Measurements from ENCODE around the gene TMEM232.

The TMEM232 gene

GRCh38 chr5:110707260-110707844, 19.1 kb downstream of the TMEM232 start:
- Histone ChIP-seq H3K4me1 (ENCODE audit: insufficient read depth, low read length, severe bottlenecking) (no peaks in the 10 kb centered on the region), H3K27ac (ENCODE audit: low read depth, low read length, poor library complexity, severe bottlenecking) (no peak overlapping the region), H3K9me2 (ENCODE audit: low read depth, low read length) (no peaks in the 10 kb centered on the region), H3K36me3 (ENCODE audit: insufficient read depth, low read length) (no peaks in the 10 kb centered on the region), H2AFZ (ENCODE audit: low read length) (no peak overlapping the region), H3K4me2 (ENCODE audit: low read length) (no peak overlapping the region), H3K9me3 (ENCODE audit: low read length) (no peaks in the 10 kb centered on the region), H3K9ac (ENCODE audit: low read length) (no peak overlapping the region), H3K4me3 (ENCODE audit: low read depth, low read length, poor library complexity, severe bottlenecking) (no peak overlapping the region), H3F3A (ENCODE audit: insufficient read depth, low read length) (no peaks in the 10 kb centered on the region), H3K79me2 (ENCODE audit: insufficient read depth, low read length) (no peaks in the 10 kb centered on the region), H3K27me3 (ENCODE audit: insufficient read depth, low read length) (no peaks in the 10 kb centered on the region), H4K20me1 (ENCODE audit: insufficient read depth, low read length) (no peaks in the 10 kb centered on the region)
- TF ChIP-seq CTCF (IDR thresholded peaks at IDR 0.05; ENCODE audit: low read length) (no peak), EZH2 (IDR thresholded peaks at IDR 0.05; ENCODE audit: borderline replicate concordance, low read length) (no peak)

GRCh38 chr5:110705349-110705748, 21.1 kb downstream of the TMEM232 start:
- Histone ChIP-seq H3K27me3 (ENCODE audit: insufficient read depth, low read length) (no peaks in the 10 kb centered on the region), H3K79me2 (ENCODE audit: insufficient read depth, low read length) (no peaks in the 10 kb centered on the region), H3K27ac (ENCODE audit: low read depth, low read length, poor library complexity, severe bottlenecking) (no peak overlapping the region), H2AFZ (ENCODE audit: low read length) (no peak overlapping the region), H3K4me3 (ENCODE audit: low read depth, low read length, poor library complexity, severe bottlenecking) (no peak overlapping the region), H4K20me1 (ENCODE audit: insufficient read depth, low read length) (no peaks in the 10 kb centered on the region), H3K36me3 (ENCODE audit: insufficient read depth, low read length) (no peaks in the 10 kb centered on the region), H3K4me2 (ENCODE audit: low read length) (no peak overlapping the region), H3K9ac (ENCODE audit: low read length) (no peak overlapping the region), H3F3A (ENCODE audit: insufficient read depth, low read length) (no peaks in the 10 kb centered on the region), H3K9me2 (ENCODE audit: low read depth, low read length) (no peaks in the 10 kb centered on the region), H3K4me1 (ENCODE audit: insufficient read depth, low read length, severe bottlenecking) (no peaks in the 10 kb centered on the region), H3K9me3 (ENCODE audit: low read length) (no peaks in the 10 kb centered on the region)
- TF ChIP-seq CTCF (IDR thresholded peaks at IDR 0.05; ENCODE audit: low read length) (no peak), EZH2 (IDR thresholded peaks at IDR 0.05; ENCODE audit: borderline replicate concordance, low read length) (no peak)

GRCh38 chr5:110703481-110703880, 23.0 kb downstream of the TMEM232 start:
- H2AFZ ChIP-seq (ENCODE audit: low read length), result no peak overlapping the region
- no peaks in the 10 kb centered on the region for H3K79me2 ChIP-seq (ENCODE audit: insufficient read depth, low read length)
- H3K4me3 ChIP-seq (ENCODE audit: low read depth, low read length, poor library complexity, severe bottlenecking), result no peak overlapping the region
- no peak overlapping the region for H3K9ac ChIP-seq (ENCODE audit: low read length)
- no peak overlapping the region for H3K27ac ChIP-seq (ENCODE audit: low read depth, low read length, poor library complexity, severe bottlenecking)
- no peaks in the 10 kb centered on the region for H3K27me3 ChIP-seq (ENCODE audit: insufficient read depth, low read length)
- no peaks in the 10 kb centered on the region for H3K9me2 ChIP-seq (ENCODE audit: low read depth, low read length)
- no peaks in the 10 kb centered on the region for H3K36me3 ChIP-seq (ENCODE audit: insufficient read depth, low read length)
- H3F3A ChIP-seq (ENCODE audit: insufficient read depth, low read length), result no peaks in the 10 kb centered on the region
- TF ChIP-seq EZH2 (IDR thresholded peaks at IDR 0.05; ENCODE audit: borderline replicate concordance, low read length) (no peak), CTCF (IDR thresholded peaks at IDR 0.05; ENCODE audit: low read length) (no peak)
- H4K20me1 ChIP-seq (ENCODE audit: insufficient read depth, low read length), result no peaks in the 10 kb centered on the region
- H3K4me2 ChIP-seq (ENCODE audit: low read length), result no peak overlapping the region
- H3K4me1 ChIP-seq (ENCODE audit: insufficient read depth, low read length, severe bottlenecking), result no peaks in the 10 kb centered on the region
- H3K9me3 ChIP-seq (ENCODE audit: low read length), result no peaks in the 10 kb centered on the region

Data from OCI-LY1 (cell line).